ENCODE results near the gene ADAMTSL2. TPM values are rescaled to one million over a fixed set of nuclear protein-coding genes. Genes with fewer than 3 reads are reported as not detected.

The ADAMTSL2 gene
- total RNA-seq, 1 donor from 2014 or later = 2.0 TPM

DNA sequence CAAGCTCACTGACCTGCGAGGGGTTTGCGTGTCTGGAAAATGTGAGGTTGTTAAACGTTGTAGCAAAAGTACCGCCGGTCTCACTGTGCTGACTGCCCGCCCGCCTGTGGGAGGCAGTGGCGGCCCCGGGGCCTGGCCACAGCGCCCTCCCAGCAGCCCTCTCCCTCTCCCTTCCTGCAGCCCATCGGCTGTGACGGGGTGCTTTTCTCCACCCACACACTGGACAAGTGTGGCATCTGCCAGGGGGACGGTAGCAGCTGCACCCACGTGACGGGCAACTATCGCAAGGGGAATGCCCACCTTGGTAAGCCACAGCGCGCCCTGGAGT, 6.2 kb downstream of the ADAMTSL2 start:
- H3K4me1 ChIP-seq = peaks cover 19% of the 10 kb centered on the region
- intact Hi-C loops (cut with DNase I) = loop anchor here (5.0 kb wide), 1 partner anchor 332 kb away; no protein-coding TSS in a partner anchor

DNA sequence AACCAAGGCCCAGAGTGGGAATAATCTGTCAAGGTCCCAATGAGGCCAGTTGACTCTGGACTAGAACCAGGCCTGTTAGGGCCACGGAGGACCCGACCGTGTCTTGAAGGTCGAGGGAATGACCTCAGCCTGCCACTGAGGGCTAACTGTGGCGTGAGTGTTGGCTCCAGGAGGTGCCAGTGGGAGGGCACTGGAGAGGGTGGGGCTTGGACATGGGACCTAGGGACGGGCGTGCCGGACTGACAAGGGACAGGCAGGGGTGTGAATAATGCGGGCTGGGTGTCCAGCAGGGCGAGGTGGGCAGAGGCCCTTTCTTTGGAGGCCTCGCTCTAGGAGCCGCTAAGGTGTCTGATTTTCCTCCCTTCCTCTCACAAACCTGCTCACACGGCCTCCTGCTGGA, 7.5 kb downstream of the ADAMTSL2 start:
- Histone ChIP-seq H3K27me3 (no peaks in the 10 kb centered on the region), H3K27ac (no peak overlapping the region), H3K9me3 (no peaks in the 10 kb centered on the region), H3K36me3 (no peaks in the 10 kb centered on the region), H3K4me3 (no peak overlapping the region), H3K4me1 (peaks cover 19% of the 10 kb centered on the region)
- TF ChIP-seq POLR2A (IDR thresholded peaks at IDR 0.05) (no peak), POLR2AphosphoS5 (IDR thresholded peaks at IDR 0.05; ENCODE audit: insufficient read depth in 1 of 2, low read depth in 1 of 2) (no peak)
- TF ChIP-seq, protein P1, sequence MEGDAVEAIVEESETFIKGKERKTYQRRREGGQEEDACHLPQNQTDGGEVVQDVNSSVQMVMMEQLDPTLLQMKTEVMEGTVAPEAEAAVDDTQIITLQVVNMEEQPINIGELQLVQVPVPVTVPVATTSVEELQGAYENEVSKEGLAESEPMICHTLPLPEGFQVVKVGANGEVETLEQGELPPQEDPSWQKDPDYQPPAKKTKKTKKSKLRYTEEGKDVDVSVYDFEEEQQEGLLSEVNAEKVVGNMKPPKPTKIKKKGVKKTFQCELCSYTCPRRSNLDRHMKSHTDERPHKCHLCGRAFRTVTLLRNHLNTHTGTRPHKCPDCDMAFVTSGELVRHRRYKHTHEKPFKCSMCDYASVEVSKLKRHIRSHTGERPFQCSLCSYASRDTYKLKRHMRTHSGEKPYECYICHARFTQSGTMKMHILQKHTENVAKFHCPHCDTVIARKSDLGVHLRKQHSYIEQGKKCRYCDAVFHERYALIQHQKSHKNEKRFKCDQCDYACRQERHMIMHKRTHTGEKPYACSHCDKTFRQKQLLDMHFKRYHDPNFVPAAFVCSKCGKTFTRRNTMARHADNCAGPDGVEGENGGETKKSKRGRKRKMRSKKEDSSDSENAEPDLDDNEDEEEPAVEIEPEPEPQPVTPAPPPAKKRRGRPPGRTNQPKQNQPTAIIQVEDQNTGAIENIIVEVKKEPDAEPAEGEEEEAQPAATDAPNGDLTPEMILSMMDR (IDR thresholded peaks at IDR 0.05) = no peak
- intact Hi-C loops (cut with DNase I) = loop anchor here (5.0 kb wide), 1 partner anchor 330 kb away; no protein-coding TSS in a partner anchor
- DNase-seq (ENCODE audit: extremely low spot score in 2 of 2) = no peak

More for the DNA sequence above, 6.2 kb downstream of the ADAMTSL2 start:
- DNase-seq (ENCODE audit: extremely low spot score in 2 of 2) = no peak
- Histone ChIP-seq H3K9me3 (no peaks in the 10 kb centered on the region), H3K27me3 (no peaks in the 10 kb centered on the region), H3K4me3 (no peak overlapping the region), H3K27ac (no peak overlapping the region), H3K36me3 (no peaks in the 10 kb centered on the region)
- TF ChIP-seq POLR2AphosphoS5 (IDR thresholded peaks at IDR 0.05; ENCODE audit: insufficient read depth in 1 of 2, low read depth in 1 of 2) = no peak
- TF ChIP-seq, protein P1 (IDR thresholded peaks at IDR 0.05) = no peak
- no peak for TF ChIP-seq POLR2A (IDR thresholded peaks at IDR 0.05)

- TF ChIP-seq POLR2AphosphoS5 (IDR thresholded peaks at IDR 0.05; ENCODE audit: insufficient read depth in 1 of 2, low read depth in 1 of 2) (no peak), POLR2A (IDR thresholded peaks at IDR 0.05) (no peak)
- TF ChIP-seq, protein P1 (IDR thresholded peaks at IDR 0.05) = no peak
- H3K27ac ChIP-seq = no peak overlapping the region
- no peaks in the 10 kb centered on the region for H3K9me3 ChIP-seq
- H3K4me3 ChIP-seq = no peak overlapping the region
- intact Hi-C loops (cut with DNase I) = loop anchor here (5.0 kb wide), 1 partner anchor 328 kb away; no protein-coding TSS in a partner anchor
- H3K36me3 ChIP-seq = no peaks in the 10 kb centered on the region
- DNase-seq (ENCODE audit: extremely low spot score in 2 of 2) = no peak
- H3K4me1 ChIP-seq = peaks cover 11% of the 10 kb centered on the region
- no peaks in the 10 kb centered on the region for H3K27me3 ChIP-seq
Observed at GRCh38 chr9:133543772-133544467, 9.4 kb downstream of the ADAMTSL2 start.

DNA sequence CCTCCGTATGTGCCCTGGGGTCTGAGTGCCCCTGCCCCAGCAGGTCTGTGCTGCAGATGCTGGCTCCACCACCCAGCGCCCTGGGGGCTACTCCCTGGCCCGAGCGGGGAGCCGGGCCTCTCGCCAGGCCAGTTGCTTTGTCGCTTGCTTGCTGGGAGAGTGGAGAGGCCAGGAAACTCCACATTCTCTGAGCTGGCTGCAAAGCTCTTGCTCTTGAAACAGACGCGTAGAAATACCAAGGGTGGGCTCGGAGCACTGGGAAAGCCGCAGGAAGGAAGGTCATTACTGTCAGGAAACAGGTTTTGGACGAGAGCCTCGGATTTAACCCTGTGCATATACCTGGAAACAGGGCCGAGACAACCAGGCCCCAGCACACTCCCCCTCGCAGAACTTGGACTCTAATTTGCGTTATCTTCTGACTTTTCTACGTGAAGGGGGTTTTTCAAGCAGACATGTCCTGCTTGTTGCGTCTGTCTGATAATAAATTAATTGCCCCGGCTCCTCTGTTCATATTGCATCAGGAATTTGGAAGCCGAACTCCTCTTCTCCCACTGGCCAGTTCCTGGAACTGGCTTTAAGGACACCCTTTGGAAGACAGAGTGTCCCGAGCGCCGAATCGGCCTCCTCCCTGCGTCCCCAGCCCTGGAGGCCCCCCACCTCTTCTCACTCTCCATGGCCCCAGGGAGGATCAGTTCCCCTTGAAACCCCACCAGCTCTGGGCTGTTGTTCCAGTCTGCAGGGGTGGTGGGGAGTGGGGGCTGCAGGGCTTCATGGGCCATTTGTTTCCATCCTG, 11.2 kb downstream of the ADAMTSL2 start:
- no peaks in the 10 kb centered on the region for H3K4me1 ChIP-seq
- DNase-seq (ENCODE audit: extremely low spot score in 2 of 2) = no peak
- H3K9me3 ChIP-seq = no peaks in the 10 kb centered on the region
- H3K36me3 ChIP-seq = no peaks in the 10 kb centered on the region
- no peak for TF ChIP-seq POLR2AphosphoS5 (IDR thresholded peaks at IDR 0.05; ENCODE audit: insufficient read depth in 1 of 2, low read depth in 1 of 2)
- no peak for TF ChIP-seq POLR2A (IDR thresholded peaks at IDR 0.05)
- TF ChIP-seq, protein P1 (IDR thresholded peaks at IDR 0.05) = no peak
- no peak overlapping the region for H3K27ac ChIP-seq
- H3K27me3 ChIP-seq = no peaks in the 10 kb centered on the region
- no peak overlapping the region for H3K4me3 ChIP-seq
- intact Hi-C loops (cut with DNase I) = no loop called here

- no peak for DNase-seq (ENCODE audit: extremely low spot score in 2 of 2)
- no peak for TF ChIP-seq POLR2AphosphoS5 (IDR thresholded peaks at IDR 0.05; ENCODE audit: insufficient read depth in 1 of 2, low read depth in 1 of 2)
- TF ChIP-seq, protein P1 (IDR thresholded peaks at IDR 0.05) = no peak
- TF ChIP-seq POLR2A (IDR thresholded peaks at IDR 0.05) = no peak
- no peaks in the 10 kb centered on the region for H3K9me3 ChIP-seq
- H3K36me3 ChIP-seq = no peaks in the 10 kb centered on the region
- no peaks in the 10 kb centered on the region for H3K27me3 ChIP-seq
- no peaks in the 10 kb centered on the region for H3K4me1 ChIP-seq
- intact Hi-C loops (cut with DNase I) = no loop called here
- no peak overlapping the region for H3K27ac ChIP-seq
- no peak overlapping the region for H3K4me3 ChIP-seq
Observed at GRCh38 chr9:133546287-133546680, 11.8 kb downstream of the ADAMTSL2 start.

All from vagina (tissue), 2 donors.